Heart left ventricle (tissue), 16 donors: ENCODE results near the gene RGSL1. TPM values are rescaled to one million over a fixed set of nuclear protein-coding genes. Genes with fewer than 3 reads are reported as not detected.

Experiments used
- ATAC-seq, 4 donors: fragments of 200-7000 bp; cut with Tn5 transposase; one replicate each; pipeline ENCODE4 v1.9.1; 2020 to 2022; ENCODE audit warnings: moderate library complexity in 4 of 4, mild to moderate bottlenecking in 3 of 4, moderate number of reproducible peaks in 1 of 4
- DNase-seq, 5 donors: peaks; one replicate each; pipeline ENCODE4 v3.0.0-alpha.2; 2020
- H3K27ac ChIP-seq, 12 donors: fragments of 200-600 bp; sonication (generic) in 4 of 12; one replicate each; pipeline versions ENCODE4 v1.5.0 to v1.8.0; 2016 to 2022; ENCODE audit warnings: mild to moderate bottlenecking in 2 of 12
- H3K27me3 ChIP-seq, 9 donors: fragments of 200-600 bp; sonication (generic) in 2 of 9; one replicate each; pipeline versions ENCODE4 v1.5.1 to v1.8.0; 2016 to 2022; ENCODE audit warnings: mild to moderate bottlenecking in 3 of 9
- H3K36me3 ChIP-seq, 9 donors: fragments of 200-600 bp; sonication (generic) in 2 of 9; one replicate each; pipeline versions ENCODE4 v1.5.0 to v1.8.0; 2018 to 2022; ENCODE audit warnings: mild to moderate bottlenecking in 2 of 9
- H3K4me1 ChIP-seq, 12 donors: fragments of 200-600 bp; sonication (generic) in 4 of 12; one replicate each; pipeline versions ENCODE4 v1.5.0 to v1.8.0; 2016 to 2022; ENCODE audit warnings: mild to moderate bottlenecking in 3 of 12
- H3K4me3 ChIP-seq, 12 donors: fragments of 200-600 bp; sonication (generic) in 4 of 12; one replicate each; pipeline versions ENCODE4 v1.5.0 to v1.8.0; 2017 to 2022; ENCODE audit warnings: mild to moderate bottlenecking in 9 of 12, moderate library complexity in 4 of 12
- H3K9me3 ChIP-seq, 12 donors: fragments of 200-600 bp; sonication (generic) in 4 of 12; one replicate each; pipeline versions ENCODE4 v1.5.0 to v1.8.0; 2016 to 2022; ENCODE audit warnings: mild to moderate bottlenecking in 1 of 12
- CTCF ChIP-seq, 12 donors: fragments of 200-600 bp; sonication (generic) in 4 of 12; IDR thresholded peaks; one replicate each; pipeline versions ENCODE4 v1.5.0 to v1.8.0; 2018 to 2022; ENCODE audit warnings: antibody characterized with exemption in 12 of 12, mild to moderate bottlenecking in 5 of 12
- POLR2A ChIP-seq, 2 donors: fragments of 450-650 bp; IDR thresholded peaks; one replicate each; pipeline ENCODE4 v1.6.1; 2017; ENCODE audit warnings: antibody characterized with exemption in 2 of 2, mild to moderate bottlenecking in 2 of 2, moderate library complexity in 2 of 2
- WGBS, 4 donors: extraction: QIAGEN DNeasy Blood & Tissue Kit in 2 of 4; methylation state at CpG; one replicate each; pipeline versions ENCODE4 v1.1.5 to v1.1.7; 2013 to 2018; 5-methylcytosine and 5-hydroxymethylcytosine counted together
- intact Hi-C, 10 donors: fragments of 100-400 bp; cut with DNase I; formaldehyde crosslinking; loops; one replicate each; pipeline versions ENCODE4 v1.11.1 to v1.14.2; 2022
- polyA plus RNA-seq, 2 donors: library from polyadenylated mRNA; stranded (reverse); fragments of 200-250 nt; gene quantifications; one replicate each; pipeline ENCODE4 v1.2.3, GENCODE V29; 2013
- total RNA-seq, 9 donors: library from RNA; depleted of rRNA in 2 of 9; stranded (reverse); fragments of >200 nt in 2 of 9; fragmentation: NEBNext Ultra II Directional in 3 of 9; extraction: Animal tissue kit (Norgen Biotek cat#: 25700) in 3 of 9; gene quantifications; one replicate each; pipeline versions ENCODE4 v1.1.0 to v1.2.4, GENCODE V29; 2016 to 2023
- donor health status: ischemic (EF 13 %, LVEDD 7.1; RV severe dilation, severe dysfunction).
- donor health status: healthy with polysubstance abuse.
- donor health status: DM: no; HTN: yes; CAD: no.
- donor health status: DM: no; HTN: no; CAD: no.
- donor health status: ischemic (EF 25% LVEDD 6.9; RV normal size, moderate dysfunction).
- donor health status: ischemic (EF 25% LVEDD 5.7; RV mildly dilated, moderate dysfunction).
- donor health status: healthy.
- donor health status: DM: yes; HTN: yes; CAD: no.
- donor health status: ischemic (EF 35%, LVEDD 5.7; RV mildly dilated, moderate dysfunction).
- donor health status: nonischemic (EF 11% LVEDD 7.7; RV severe dilation, severe dysfunction).
- donor health status: DM: yes; HTN: yes; CAD: no.
- donor health status: PGD.
- donor health status: ischemic (EF 29% LVEDD 5.4; RV normal size, mild dysfunction).
- donor health status: nonischemic (EF 23%, LVEDD 6.1; RV moderate dilation, normal function).

RGSL1 gene
- total and polyA plus RNA-seq, 11 donors: not detected

GRCh38 chr1:182433580-182433979 lies 16.4 kb upstream of the RGSL1 start:
- H3K36me3 ChIP-seq: no peaks in the 10 kb centered on the region
- H3K9me3 ChIP-seq: peaks cover 0 to 7% (median 0%) of the 10 kb centered on the region in 12 donors
- no peaks in the 10 kb centered on the region for H3K27me3 ChIP-seq
- TF ChIP-seq CTCF (IDR thresholded peaks at IDR 0.05): no peak
- no peak for TF ChIP-seq POLR2A (IDR thresholded peaks at IDR 0.05)
- no peak overlapping the region for H3K4me3 ChIP-seq
- 92 to 97% (median 96%) methylated on average over 1 of the region's 1 CpG for WGBS, 4 donors
- peaks cover 0 to 7% (median 0%) of the 10 kb centered on the region in 12 donors for H3K4me1 ChIP-seq
- no peak for ATAC-seq
- intact Hi-C loops: no loop called here
- DNase-seq: no peak
- H3K27ac ChIP-seq: no peak overlapping the region

GRCh38 chr1:182438326-182438725 lies 11.6 kb upstream of the RGSL1 start:
- ATAC-seq (no peak), DNase-seq (no peak)
- no peaks in the 10 kb centered on the region for H3K4me1 ChIP-seq
- no peaks in the 10 kb centered on the region for H3K36me3 ChIP-seq
- H3K27ac ChIP-seq: no peak overlapping the region
- no peaks in the 10 kb centered on the region for H3K27me3 ChIP-seq
- intact Hi-C loops: no loop called here
- no peak overlapping the region for H3K4me3 ChIP-seq
- 83 to 95% (median 93%) methylated on average over 1 of the region's 1 CpG for WGBS, 4 donors
- H3K9me3 ChIP-seq: peaks cover 0 to 8% (median 0%) of the 10 kb centered on the region in 12 donors
- TF ChIP-seq CTCF (IDR thresholded peaks at IDR 0.05): no peak
- no peak for TF ChIP-seq POLR2A (IDR thresholded peaks at IDR 0.05)

- intact Hi-C loops: loop anchor here in 5 of 10 donors (10.0 kb wide), 2 partner anchors 143 to 153 kb away; partner anchors contain the start of gene RNASEL (in 1 of the 5)
- Histone ChIP-seq H3K4me1 (peaks cover 0 to 6% (median 0%) of the 10 kb centered on the region in 12 donors), H3K4me3 (no peak overlapping the region), H3K27me3 (no peaks in the 10 kb centered on the region), H3K27ac (no peak overlapping the region), H3K36me3 (no peaks in the 10 kb centered on the region), H3K9me3 (peaks cover 0 to 8% (median 0%) of the 10 kb centered on the region in 12 donors)
- 89 to 97% (median 92%) methylated on average over 3 of the region's 3 CpGs for WGBS, 4 donors
- no peak for TF ChIP-seq CTCF (IDR thresholded peaks at IDR 0.05)
- TF ChIP-seq POLR2A (IDR thresholded peaks at IDR 0.05): no peak
- ATAC-seq: no peak
- DNase-seq: no peak
Observed at GRCh38 chr1:182441719-182442118, 8.2 kb upstream of the RGSL1 start.

- Histone ChIP-seq H3K4me3 (no peak overlapping the region), H3K27ac (no peak overlapping the region), H3K36me3 (no peaks in the 10 kb centered on the region), H3K27me3 (no peaks in the 10 kb centered on the region), H3K4me1 (peaks cover 0 to 6% (median 0%) of the 10 kb centered on the region in 12 donors), H3K9me3 (peaks cover 0 to 8% (median 0%) of the 10 kb centered on the region in 12 donors)
- ATAC-seq: no peak
- WGBS, 4 donors: 88 to 95% (median 93%) methylated on average over 1 of the region's 1 CpG
- DNase-seq: no peak
- TF ChIP-seq CTCF (IDR thresholded peaks at IDR 0.05) (no peak), POLR2A (IDR thresholded peaks at IDR 0.05) (no peak)
- intact Hi-C loops: loop anchor here in 5 of 10 donors (10.0 kb wide), 2 partner anchors 142 to 152 kb away; partner anchors contain the start of gene RNASEL (in 1 of the 5)
Observed at GRCh38 chr1:182442333-182442732, 7.6 kb upstream of the RGSL1 start.
